T-cell (primary cell): ENCODE results near the gene RAD23B. TPM values are rescaled to one million over a fixed set of nuclear protein-coding genes. Genes with fewer than 3 reads are reported as not detected.

Experiments
- ATAC-seq, 4 experiments: fragments of 200-7000 bp in 3 of 4; fragments of 150-1000 bp in 1 of 4; cut with Tn5 transposase; replicated peaks in 1 of 4; 1 replicate in 3 of 4; 2 replicates in 1 of 4; pipeline ENCODE4 v1.10.0; 2021; ENCODE audit warnings: moderate library complexity in 3 of 4, mild to moderate bottlenecking in 2 of 4, moderate number of reproducible peaks in 1 of 4
- CTCF ChIA-PET, 2 donors: fragments of 300-600 bp; sonication (Branson Sonifier 250); formaldehyde crosslinking; loops; one replicate each; lab custom pipeline; 2022; ENCODE audit warnings: antibody characterized with exemption in 2 of 2; lab: Charles Lee
- POLR2A ChIA-PET, 2 donors: fragments of 300-600 bp; sonication (Branson Sonifier 250); formaldehyde crosslinking; loops; one replicate each; lab custom pipeline; 2022; ENCODE audit warnings: antibody characterized with exemption in 2 of 2; lab: Charles Lee
- DNase-seq, 35 experiments: peaks; one replicate each; pipeline versions ENCODE4 v3.0.0 to v3.0.0-alpha.2; 2013 to 2023
- H3K27ac ChIP-seq: one replicate; pipeline ENCODE4 v1.5.1; 2013; ENCODE audit warnings: low read length
- H3K27me3 ChIP-seq, 2 experiments: replicated peaks in 1 of 2; 1 replicate in 1 of 2; 2 replicates in 1 of 2; pipeline versions ENCODE4 v1.6.1 to v1.7.0; 2013; ENCODE audit warnings: low read length in 1 of 2, mixed read lengths in 1 of 2; ENCODE audit not compliant: control insufficient read depth in 2 of 2, insufficient read depth in 2 of 2; ENCODE audit errors: extremely low read depth in 1 of 2
- H3K36me3 ChIP-seq, 2 donors: 1 replicate in 1 of 2; 2 replicates in 1 of 2; pipeline versions ENCODE4 v1.6.1 to v1.7.0; 2013; ENCODE audit warnings: low read length in 1 of 2; ENCODE audit not compliant: control insufficient read depth in 2 of 2, insufficient read depth in 1 of 2; ENCODE audit errors: extremely low read depth in 1 of 2
- H3K4me1 ChIP-seq, 2 experiments: 1 replicate in 1 of 2; 2 replicates in 1 of 2; pipeline versions ENCODE4 v1.6.1 to v1.7.0; 2013; ENCODE audit warnings: low read length in 2 of 2, mixed read lengths in 1 of 2; ENCODE audit not compliant: insufficient read depth in 2 of 2, control insufficient read depth in 1 of 2; ENCODE audit errors: extremely low read depth in 1 of 2
- H3K4me3 ChIP-seq, 2 donors: 1 replicate in 1 of 2; 2 replicates in 1 of 2; pipeline versions ENCODE4 v1.5.1 to v1.7.0; 2013; ENCODE audit warnings: mild to moderate bottlenecking in 2 of 2, low read length in 1 of 2, moderate library complexity in 1 of 2; ENCODE audit not compliant: control insufficient read depth in 1 of 2; ENCODE audit errors: extremely low read depth in 1 of 2
- H3K9me3 ChIP-seq: 2 replicates; pipeline ENCODE4 v1.7.0; 2013
- H3K27ac Mint-ChIP-seq, 2 donors: one replicate each; pipeline ENCODE4 v1.8.0; 2020 to 2021; ENCODE audit warnings: mild to moderate bottlenecking in 2 of 2, mixed read lengths in 2 of 2
- H3K27me3 Mint-ChIP-seq, 2 donors: one replicate each; pipeline ENCODE4 v1.8.0; 2021 to 2022; ENCODE audit warnings: mixed read lengths in 2 of 2
- H3K36me3 Mint-ChIP-seq: one replicate; pipeline ENCODE4 v1.8.0; 2021; ENCODE audit warnings: mixed read lengths
- H3K4me1 Mint-ChIP-seq, 3 donors: one replicate each; pipeline ENCODE4 v1.8.0; 2020 to 2022; ENCODE audit warnings: mixed read lengths in 3 of 3, mild to moderate bottlenecking in 1 of 3
- H3K4me3 Mint-ChIP-seq, 3 donors: one replicate each; pipeline ENCODE4 v1.8.0; 2020 to 2022; ENCODE audit warnings: mild to moderate bottlenecking in 3 of 3, mixed read lengths in 3 of 3, moderate library complexity in 3 of 3
- H3K9me3 Mint-ChIP-seq, 3 donors: one replicate each; pipeline ENCODE4 v1.8.0; 2020 to 2022; ENCODE audit warnings: mixed read lengths in 3 of 3
- WGBS: methylation state at CpG from one replicate; pipeline ENCODE4 v1.1.5; 2013; ENCODE audit warnings: missing lambda C conversion rate; ENCODE audit not compliant: insufficient coverage; 5-methylcytosine and 5-hydroxymethylcytosine counted together
- total RNA-seq, 35 experiments: library from RNA in 6 of 35; stranded (reverse) in 6 of 35; fragments of 120-200 nt in 1 of 35; gene quantifications; one replicate each; pipeline versions ENCODE4 v1.2.1 to v1.2.4 and lab custom pipeline; 2013 to 2026

The RAD23B gene
- total RNA-seq, 5 donors from 2014 or later (not counting 1 experiment from before 2014, with no cell fraction given) = 55.0 to 68.4 (median 56.2) TPM

DNA sequence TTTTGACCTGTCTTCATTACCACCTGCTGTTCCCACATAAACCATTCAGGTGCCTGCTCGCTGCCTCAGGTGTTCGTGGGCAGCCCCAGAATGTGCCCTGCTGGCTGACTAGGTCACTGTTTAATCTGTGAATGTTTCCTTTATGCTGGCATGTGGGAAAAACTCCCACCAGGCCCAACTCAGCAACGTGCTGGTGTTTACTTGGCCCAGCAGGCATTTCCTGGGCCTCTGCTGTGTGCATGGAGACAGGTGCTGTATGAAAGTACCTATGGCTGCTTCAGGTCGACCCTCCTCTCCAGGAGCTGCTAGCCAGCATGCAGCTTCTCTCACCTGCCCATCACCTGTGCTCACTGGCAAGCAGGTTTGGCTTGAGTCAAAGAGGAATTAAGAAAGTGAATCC lies 65.8 kb downstream of the RAD23B start:
- Mint-ChIP-seq H3K4me1 (peaks cover 5 to 10% (median 6%) of the 10 kb centered on the region in 3 donors), H3K36me3 (no peaks in the 10 kb centered on the region), H3K27me3 (peaks cover 12 to 21% of the 10 kb centered on the region in 2 donors), H3K4me3 (no peak overlapping the region), H3K27ac (no peak overlapping the region), H3K9me3 (peaks cover 0 to 5% (median 0%) of the 10 kb centered on the region in 3 donors)
- Histone ChIP-seq H3K4me3 (no peak overlapping the region), H3K9me3 (no peaks in the 10 kb centered on the region), H3K27ac (no peak overlapping the region), H3K36me3 (no peaks in the 10 kb centered on the region), H3K27me3 (peaks cover 0 to 12% of the 10 kb centered on the region in 2 experiments), H3K4me1 (peaks cover 0 to 7% of the 10 kb centered on the region in 2 experiments)
- ChIA-PET CTCF (no interaction called here), POLR2A (no interaction called here)
- WGBS = no CpG with 5 or more reads among the region's 4 CpGs
- ATAC-seq (no peak), DNase-seq (no peak)

DNA sequence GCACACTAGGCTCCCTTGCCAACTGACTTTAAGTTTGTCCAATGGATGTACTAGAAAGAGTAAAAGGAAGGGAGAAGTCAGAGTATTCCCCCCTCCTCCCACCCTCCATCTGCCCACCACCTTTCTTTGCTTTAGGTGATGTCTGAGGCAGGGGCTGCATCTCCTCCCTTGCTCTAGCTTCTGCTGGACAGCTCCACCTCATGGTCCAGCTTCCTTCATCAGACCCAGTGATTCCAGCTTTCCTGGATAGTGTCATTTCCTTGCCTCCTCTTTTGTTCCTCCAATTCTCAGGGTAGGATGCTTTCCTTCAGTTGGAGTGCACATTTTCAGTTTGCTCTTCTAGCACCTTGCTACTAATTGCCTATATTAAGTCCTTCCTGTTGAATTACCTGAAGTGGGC lies 67.4 kb downstream of the RAD23B start:
- POLR2A ChIA-PET = no interaction called here
- H3K36me3 Mint-ChIP-seq = no peaks in the 10 kb centered on the region
- no peak overlapping the region for H3K27ac Mint-ChIP-seq
- H3K4me3 Mint-ChIP-seq = no peak overlapping the region
- H3K27me3 Mint-ChIP-seq = peaks cover 19 to 29% of the 10 kb centered on the region in 2 donors
- H3K9me3 ChIP-seq = no peaks in the 10 kb centered on the region
- H3K27ac ChIP-seq = no peak overlapping the region
- no peak overlapping the region for H3K4me3 ChIP-seq
- peaks cover 0 to 16% of the 10 kb centered on the region in 2 experiments for H3K27me3 ChIP-seq
- no peak for DNase-seq
- peaks cover 0 to 2% (median 2%) of the 10 kb centered on the region in 3 donors for H3K4me1 Mint-ChIP-seq
- no peaks in the 10 kb centered on the region for H3K4me1 ChIP-seq
- H3K36me3 ChIP-seq = no peaks in the 10 kb centered on the region
- CTCF ChIA-PET = interaction anchor here in 1 of 2 donors (1.2 kb wide), 1 partner anchor 10 kb away, joined by 4 read pairs; no protein-coding TSS in a partner anchor
- H3K9me3 Mint-ChIP-seq = peaks cover 0 to 6% (median 0%) of the 10 kb centered on the region in 3 donors
- no peak for ATAC-seq

DNA sequence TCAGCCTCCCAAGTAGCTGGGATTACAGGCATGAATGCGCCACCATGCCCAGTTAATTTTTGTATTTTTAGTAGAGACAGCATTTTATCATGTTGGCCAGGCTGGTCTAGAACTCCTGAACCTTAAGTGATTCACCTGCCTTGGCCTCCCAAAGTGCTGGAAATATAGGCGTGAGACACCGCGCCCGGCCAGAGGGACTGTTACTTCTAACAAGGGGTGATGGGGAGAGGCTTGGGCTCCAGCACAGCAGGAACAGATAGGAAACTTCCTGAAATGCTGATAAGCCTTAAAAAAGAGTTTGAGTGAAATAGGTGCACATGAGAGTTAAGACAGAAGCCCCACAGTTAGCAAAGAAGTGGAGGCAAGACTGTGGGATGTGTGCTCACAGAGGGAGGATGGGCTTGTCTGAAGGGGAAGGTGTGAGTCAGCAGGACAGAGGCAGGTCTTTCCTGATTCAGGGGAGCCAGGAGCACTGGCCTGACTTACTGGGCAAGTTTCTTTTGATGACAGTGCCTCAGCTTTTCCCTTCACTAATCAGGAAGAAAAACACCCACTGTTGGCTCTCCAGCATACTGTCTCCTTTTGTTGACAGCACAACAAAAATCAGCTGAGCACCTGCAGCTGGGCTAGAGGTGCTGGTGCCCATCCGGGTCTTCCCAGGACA lies 68.4 kb downstream of the RAD23B start:
- Histone ChIP-seq H3K36me3 (no peaks in the 10 kb centered on the region), H3K4me1 (no peaks in the 10 kb centered on the region), H3K27ac (no peak overlapping the region), H3K9me3 (no peaks in the 10 kb centered on the region), H3K4me3 (no peak overlapping the region), H3K27me3 (peaks cover 0 to 16% of the 10 kb centered on the region in 2 experiments)
- H3K4me1 Mint-ChIP-seq = no peaks in the 10 kb centered on the region
- H3K4me3 Mint-ChIP-seq = no peak overlapping the region
- CTCF ChIA-PET = no interaction called here
- DNase-seq = no peak
- no peaks in the 10 kb centered on the region for H3K36me3 Mint-ChIP-seq
- H3K9me3 Mint-ChIP-seq = peaks cover 0 to 6% (median 0%) of the 10 kb centered on the region in 3 donors
- WGBS = 70% methylated on average over 2 of the region's 6 CpGs
- POLR2A ChIA-PET = no interaction called here
- peak overlapping the region in 1 of 2 donors; percentile 6 for H3K27ac Mint-ChIP-seq
- no peak for ATAC-seq
- peaks cover 20 to 36% of the 10 kb centered on the region in 2 donors for H3K27me3 Mint-ChIP-seq

DNA sequence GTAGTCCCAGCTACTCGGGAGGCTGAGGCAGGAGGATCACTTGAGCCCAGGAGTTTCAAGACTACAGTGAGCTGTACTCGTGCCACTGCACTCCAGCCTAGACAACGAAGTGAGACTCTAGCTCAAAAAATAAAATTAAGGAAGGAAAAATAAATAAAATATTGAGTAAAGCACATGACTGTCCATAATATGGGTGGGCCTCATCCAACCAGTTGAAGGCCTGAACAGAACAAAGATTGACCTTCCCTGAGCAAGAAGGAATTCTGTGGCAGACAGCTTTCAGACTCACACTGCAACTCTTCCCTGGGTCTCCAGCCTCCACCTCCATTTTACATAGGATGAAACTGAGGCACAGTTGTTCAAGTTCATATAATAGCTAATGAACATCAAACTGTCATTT lies 72.3 kb downstream of the RAD23B start:
- Mint-ChIP-seq H3K36me3 (no peaks in the 10 kb centered on the region), H3K27ac (no peak overlapping the region), H3K9me3 (peaks cover 0 to 6% (median 0%) of the 10 kb centered on the region in 3 donors), H3K27me3 (peaks cover 21 to 36% of the 10 kb centered on the region in 2 donors), H3K4me1 (no peaks in the 10 kb centered on the region), H3K4me3 (no peak overlapping the region)
- Histone ChIP-seq H3K27ac (no peak overlapping the region), H3K36me3 (no peaks in the 10 kb centered on the region), H3K4me3 (no peak overlapping the region), H3K4me1 (no peaks in the 10 kb centered on the region), H3K9me3 (no peaks in the 10 kb centered on the region), H3K27me3 (peaks cover 0 to 22% of the 10 kb centered on the region in 2 experiments)
- ATAC-seq = no peak
- DNase-seq = no peak
- POLR2A ChIA-PET = no interaction called here
- CTCF ChIA-PET = interaction anchor here in 1 of 2 donors (0.7 kb wide), 1 partner anchor 1667 kb away, joined by 5 read pairs; no protein-coding TSS in a partner anchor
- 100% methylated on average over 1 of the region's 3 CpGs for WGBS

DNA sequence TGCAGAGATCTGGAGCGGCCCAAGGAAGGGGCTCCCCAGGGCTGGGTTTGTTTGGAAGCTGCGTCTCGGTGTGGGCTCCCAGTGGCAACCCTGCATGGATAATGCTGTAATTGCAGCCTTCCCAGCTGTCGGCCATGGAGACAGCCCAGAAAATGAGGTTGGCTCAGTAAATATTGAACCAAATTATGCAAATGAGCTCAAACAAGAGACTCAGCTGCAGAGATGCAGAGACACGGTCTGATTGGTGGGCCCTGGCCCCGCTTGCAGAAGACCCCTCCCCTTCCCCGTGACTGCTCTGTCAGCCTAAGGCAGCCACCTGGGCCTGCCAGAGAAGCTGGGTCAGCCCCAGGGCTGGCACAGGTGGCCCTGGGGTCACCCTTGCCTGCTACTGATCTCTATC lies 75.9 kb downstream of the RAD23B start:
- H3K36me3 ChIP-seq = no peaks in the 10 kb centered on the region
- H3K27ac Mint-ChIP-seq = no peak overlapping the region
- DNase-seq (no peak), ATAC-seq (no peak)
- WGBS = 86% methylated on average over 5 of the region's 7 CpGs
- no peak overlapping the region for H3K27ac ChIP-seq
- peaks cover 11 to 15% of the 10 kb centered on the region in 2 donors for H3K27me3 Mint-ChIP-seq
- no peaks in the 10 kb centered on the region for H3K36me3 Mint-ChIP-seq
- no peaks in the 10 kb centered on the region for H3K4me1 ChIP-seq
- peaks cover 0 to 16% of the 10 kb centered on the region in 2 experiments for H3K27me3 ChIP-seq
- no peak overlapping the region for H3K4me3 ChIP-seq
- no peak overlapping the region for H3K4me3 Mint-ChIP-seq
- POLR2A ChIA-PET = no interaction called here
- H3K9me3 Mint-ChIP-seq = no peaks in the 10 kb centered on the region
- H3K9me3 ChIP-seq = no peaks in the 10 kb centered on the region
- CTCF ChIA-PET = interaction anchor here in 1 of 2 donors (0.5 kb wide), 1 partner anchor 13 kb away, joined by 4 read pairs; no protein-coding TSS in a partner anchor
- no peaks in the 10 kb centered on the region for H3K4me1 Mint-ChIP-seq

DNA sequence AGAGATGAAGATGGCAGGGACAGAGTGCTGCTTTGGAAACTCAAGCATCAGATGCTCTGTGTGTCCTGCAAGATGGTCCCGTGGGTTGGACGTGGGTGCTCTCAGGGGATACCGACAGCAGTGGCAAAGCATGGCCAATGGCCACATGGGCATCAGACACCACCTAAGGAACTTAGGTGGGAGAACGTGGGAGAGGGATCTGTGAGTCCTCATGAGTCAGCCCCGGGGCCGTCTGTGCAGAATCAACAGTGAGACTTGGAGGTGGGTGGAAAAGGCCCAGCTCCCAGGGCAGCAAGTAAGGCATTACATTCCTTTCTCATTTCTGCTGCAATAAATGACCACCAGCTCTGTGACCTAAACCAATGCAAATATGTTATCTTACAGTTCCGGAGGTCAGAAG lies 77.0 kb downstream of the RAD23B start:
- Histone ChIP-seq H3K27me3 (peaks cover 0 to 19% of the 10 kb centered on the region in 2 experiments), H3K9me3 (no peaks in the 10 kb centered on the region), H3K4me3 (no peak overlapping the region), H3K4me1 (no peaks in the 10 kb centered on the region), H3K36me3 (no peaks in the 10 kb centered on the region), H3K27ac (no peak overlapping the region)
- CTCF ChIA-PET = no interaction called here
- H3K27ac Mint-ChIP-seq = no peak overlapping the region
- DNase-seq (no peak), ATAC-seq (no peak)
- no peak overlapping the region for H3K4me3 Mint-ChIP-seq
- H3K9me3 Mint-ChIP-seq = no peaks in the 10 kb centered on the region
- no peaks in the 10 kb centered on the region for H3K36me3 Mint-ChIP-seq
- WGBS = 93% methylated on average over 3 of the region's 7 CpGs
- H3K27me3 Mint-ChIP-seq = peaks cover 11 to 12% of the 10 kb centered on the region in 2 donors
- H3K4me1 Mint-ChIP-seq = no peaks in the 10 kb centered on the region
- POLR2A ChIA-PET = no interaction called here
